ENCODE data around the gene OLIG2. TPM values are rescaled to one million over a fixed set of nuclear protein-coding genes. Genes with fewer than 3 reads are reported as not detected.

The OLIG2 gene
- total and polyA plus RNA-seq, 2 of the 13 experiments (the other 11 are each of a cell fraction or from before 2014, with no cell fraction given) = not detected

DNA sequence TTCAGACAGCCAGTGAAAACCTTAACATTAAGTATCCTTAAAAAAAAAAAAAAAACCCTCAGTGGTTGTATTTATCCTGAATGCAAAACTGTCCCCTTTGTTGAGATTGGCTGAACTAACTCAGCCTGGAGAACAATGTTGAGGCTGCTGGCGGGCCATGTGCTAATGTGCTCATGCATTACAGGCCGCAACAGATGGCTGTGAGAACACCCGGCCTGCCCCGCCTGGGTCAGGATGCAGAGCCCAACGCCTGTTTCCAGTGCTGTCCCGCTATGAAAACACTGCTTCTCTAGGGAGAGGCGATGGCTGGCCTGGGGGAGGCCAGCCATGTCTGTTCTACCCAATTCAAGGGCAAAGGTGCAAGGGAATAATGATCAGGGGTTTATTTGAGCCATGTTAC lies 13.8 kb downstream of the OLIG2 start:
- TF ChIP-seq RBM22 (optimal IDR thresholded peaks at IDR 0.05; ENCODE audit: low read length) (no peak), RBAK (CRISPR knock-in tag; IDR thresholded peaks at IDR 0.05) (no peak), ZNF782 (CRISPR knock-in tag; IDR thresholded peaks at IDR 0.05; ENCODE audit: borderline replicate concordance) (no peak), ZNF775 (CRISPR knock-in tag; IDR thresholded peaks at IDR 0.05; ENCODE audit: borderline replicate concordance) (no peak), FOXK2 (IDR thresholded peaks at IDR 0.05) (no peak), GPBP1L1 (CRISPR knock-in tag; IDR thresholded peaks at IDR 0.05) (no peak), ZFX (CRISPR knock-in tag; IDR thresholded peaks at IDR 0.05; ENCODE audit: low read depth) (no peak), ATF7-NPFF (CRISPR knock-in tag; IDR thresholded peaks at IDR 0.05; ENCODE audit: low read depth) (no peak), PLSCR1 (CRISPR knock-in tag; IDR thresholded peaks at IDR 0.05; ENCODE audit: borderline replicate concordance) (no peak), IKZF4 (CRISPR knock-in tag; IDR thresholded peaks at IDR 0.05; ENCODE audit: borderline replicate concordance, low read depth, not compliant biosample characterization) (no peak), HMG20A (CRISPR knock-in tag; IDR thresholded peaks at IDR 0.05; ENCODE audit: borderline replicate concordance) (no peak), GATAD1 (CRISPR knock-in tag; IDR thresholded peaks at IDR 0.05) (no peak), ZNF747 (CRISPR knock-in tag; IDR thresholded peaks at IDR 0.05; ENCODE audit: borderline replicate concordance) (no peak), TARDBP (CRISPR knock-in tag; IDR thresholded peaks at IDR 0.05) (no peak), ZBTB8A (CRISPR knock-in tag; IDR thresholded peaks at IDR 0.05; ENCODE audit: borderline replicate concordance, low read depth) (no peak), MATR3 (CRISPR knock-in tag; IDR thresholded peaks at IDR 0.05) (no peak), NFYB (CRISPR knock-in tag; IDR thresholded peaks at IDR 0.05) (no peak)
- TF ChIP-seq, protein P1, sequence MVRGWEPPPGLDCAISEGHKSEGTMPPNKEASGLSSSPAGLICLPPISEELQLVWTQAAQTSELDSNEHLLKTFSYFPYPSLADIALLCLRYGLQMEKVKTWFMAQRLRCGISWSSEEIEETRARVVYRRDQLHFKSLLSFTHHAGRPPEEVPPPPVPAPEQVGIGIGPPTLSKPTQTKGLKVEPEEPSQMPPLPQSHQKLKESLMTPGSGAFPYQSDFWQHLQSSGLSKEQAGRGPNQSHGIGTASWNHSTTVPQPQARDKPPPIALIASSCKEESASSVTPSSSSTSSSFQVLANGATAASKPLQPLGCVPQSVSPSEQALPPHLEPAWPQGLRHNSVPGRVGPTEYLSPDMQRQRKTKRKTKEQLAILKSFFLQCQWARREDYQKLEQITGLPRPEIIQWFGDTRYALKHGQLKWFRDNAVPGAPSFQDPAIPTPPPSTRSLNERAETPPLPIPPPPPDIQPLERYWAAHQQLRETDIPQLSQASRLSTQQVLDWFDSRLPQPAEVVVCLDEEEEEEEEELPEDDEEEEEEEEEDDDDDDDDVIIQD (CRISPR knock-in tag; IDR thresholded peaks at IDR 0.05; ENCODE audit: low read depth) = no peak
- TF ChIP-seq, protein P2, sequence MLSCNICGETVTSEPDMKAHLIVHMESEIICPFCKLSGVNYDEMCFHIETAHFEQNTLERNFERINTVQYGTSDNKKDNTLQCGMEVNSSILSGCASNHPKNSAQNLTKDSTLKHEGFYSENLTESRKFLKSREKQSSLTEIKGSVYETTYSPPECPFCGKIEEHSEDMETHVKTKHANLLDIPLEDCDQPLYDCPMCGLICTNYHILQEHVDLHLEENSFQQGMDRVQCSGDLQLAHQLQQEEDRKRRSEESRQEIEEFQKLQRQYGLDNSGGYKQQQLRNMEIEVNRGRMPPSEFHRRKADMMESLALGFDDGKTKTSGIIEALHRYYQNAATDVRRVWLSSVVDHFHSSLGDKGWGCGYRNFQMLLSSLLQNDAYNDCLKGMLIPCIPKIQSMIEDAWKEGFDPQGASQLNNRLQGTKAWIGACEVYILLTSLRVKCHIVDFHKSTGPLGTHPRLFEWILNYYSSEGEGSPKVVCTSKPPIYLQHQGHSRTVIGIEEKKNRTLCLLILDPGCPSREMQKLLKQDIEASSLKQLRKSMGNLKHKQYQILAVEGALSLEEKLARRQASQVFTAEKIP (CRISPR knock-in tag; IDR thresholded peaks at IDR 0.05; ENCODE audit: borderline replicate concordance) = no peak
- TF ChIP-seq, protein P3, sequence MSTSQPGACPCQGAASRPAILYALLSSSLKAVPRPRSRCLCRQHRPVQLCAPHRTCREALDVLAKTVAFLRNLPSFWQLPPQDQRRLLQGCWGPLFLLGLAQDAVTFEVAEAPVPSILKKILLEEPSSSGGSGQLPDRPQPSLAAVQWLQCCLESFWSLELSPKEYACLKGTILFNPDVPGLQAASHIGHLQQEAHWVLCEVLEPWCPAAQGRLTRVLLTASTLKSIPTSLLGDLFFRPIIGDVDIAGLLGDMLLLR (CRISPR knock-in tag; IDR thresholded peaks at IDR 0.05) = no peak
- CTCF ChIA-PET (ENCODE audit: low intra/inter-chr PET ratio, low total read pairs) = no interaction called here
- ATAC-seq = no peak
- POLR2A ChIA-PET = no interaction called here
- H3K4me2 ChIP-seq (ENCODE audit: low read depth, low read length) = no peak overlapping the region
- intact Hi-C loops (cut with micrococcal nuclease; ENCODE audit: unreplicated experiment) (no loop called here), in situ Hi-C loops (cut with HindIII; ENCODE audit: extremely low pct_ligation_motif_present, low pct_unique_long_range_greater_than_20kb) (no loop called here)
- no peak overlapping the region for H3K9ac ChIP-seq (ENCODE audit: insufficient read depth, low read depth, low read length)
- H3K4me1 ChIP-seq (ENCODE audit: insufficient read depth, low read length) = no peaks in the 10 kb centered on the region
- no peaks in the 10 kb centered on the region for H3K9me3 ChIP-seq (ENCODE audit: low read length)
- 10% methylated on average over 2 of the region's 7 CpGs for WGBS (ENCODE audit: low lambda C conversion rate)
- no peaks in the 10 kb centered on the region for H3K36me3 ChIP-seq (replicated peaks in 1 of 2; ENCODE audit: control insufficient read depth in 1 of 2, insufficient read depth in 2 of 2, low read length in 2 of 2)
- no TSS peak for BruUV-seq (replicated peaks)
- H4K20me1 ChIP-seq (ENCODE audit: insufficient read depth, low read length) = no peaks in the 10 kb centered on the region
- H3K4me3 ChIP-seq (replicated peaks in 1 of 3; ENCODE audit: insufficient read depth in 1 of 3, low read depth in 2 of 3, low read length in 3 of 3) = no peak overlapping the region
- DNase-seq (ENCODE audit: low spot score) = no peak
- no peak for FAIRE-seq
- H3K27ac ChIP-seq (ENCODE audit: extremely low read length, insufficient read depth, low read length) = no peak overlapping the region
- H2AFZ ChIP-seq (ENCODE audit: low read length) = no peak overlapping the region
- H3K79me2 ChIP-seq (ENCODE audit: insufficient read depth, low read length) = no peaks in the 10 kb centered on the region
- H3K27me3 ChIP-seq (ENCODE audit: control insufficient read depth in 1 of 2, insufficient read depth in 2 of 2, low read length in 2 of 2) = peaks cover 2 to 23% of the 10 kb centered on the region in 2 experiments; a peak in 4 of 5 replicates

Measured in HepG2 (cell line).